ENCODE measurements around the gene APLP2.

GRCh38 chr11:130144141-130144540 lies 74.4 kb downstream of the APLP2 start:
- TF ChIP-seq, protein P1, sequence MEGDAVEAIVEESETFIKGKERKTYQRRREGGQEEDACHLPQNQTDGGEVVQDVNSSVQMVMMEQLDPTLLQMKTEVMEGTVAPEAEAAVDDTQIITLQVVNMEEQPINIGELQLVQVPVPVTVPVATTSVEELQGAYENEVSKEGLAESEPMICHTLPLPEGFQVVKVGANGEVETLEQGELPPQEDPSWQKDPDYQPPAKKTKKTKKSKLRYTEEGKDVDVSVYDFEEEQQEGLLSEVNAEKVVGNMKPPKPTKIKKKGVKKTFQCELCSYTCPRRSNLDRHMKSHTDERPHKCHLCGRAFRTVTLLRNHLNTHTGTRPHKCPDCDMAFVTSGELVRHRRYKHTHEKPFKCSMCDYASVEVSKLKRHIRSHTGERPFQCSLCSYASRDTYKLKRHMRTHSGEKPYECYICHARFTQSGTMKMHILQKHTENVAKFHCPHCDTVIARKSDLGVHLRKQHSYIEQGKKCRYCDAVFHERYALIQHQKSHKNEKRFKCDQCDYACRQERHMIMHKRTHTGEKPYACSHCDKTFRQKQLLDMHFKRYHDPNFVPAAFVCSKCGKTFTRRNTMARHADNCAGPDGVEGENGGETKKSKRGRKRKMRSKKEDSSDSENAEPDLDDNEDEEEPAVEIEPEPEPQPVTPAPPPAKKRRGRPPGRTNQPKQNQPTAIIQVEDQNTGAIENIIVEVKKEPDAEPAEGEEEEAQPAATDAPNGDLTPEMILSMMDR (conservative IDR thresholded peaks at IDR 0.05 in 1 of 2, IDR thresholded peaks at IDR 0.05 in 1 of 2; ENCODE audit: extremely low read depth in 1 of 2, insufficient read depth in 1 of 2, low read depth in 1 of 2, low read length in 2 of 2) = no peak
- TF ChIP-seq EZH2 (IDR thresholded peaks at IDR 0.05; ENCODE audit: borderline replicate concordance, low read length) = no peak

All from mammary epithelial cell (primary cell).